HG03039 (cell line): ENCODE data around the gene CYB5A.

Source experiments
- ATAC-seq: cut with Tn5 transposase; IDR thresholded peaks from one replicate; pipeline ENCODE4 v1.9.1; 2021; ENCODE audit warnings: mild to moderate bottlenecking, moderate library complexity; ENCODE audit not compliant: unreplicated experiment

CYB5A gene

DNA sequence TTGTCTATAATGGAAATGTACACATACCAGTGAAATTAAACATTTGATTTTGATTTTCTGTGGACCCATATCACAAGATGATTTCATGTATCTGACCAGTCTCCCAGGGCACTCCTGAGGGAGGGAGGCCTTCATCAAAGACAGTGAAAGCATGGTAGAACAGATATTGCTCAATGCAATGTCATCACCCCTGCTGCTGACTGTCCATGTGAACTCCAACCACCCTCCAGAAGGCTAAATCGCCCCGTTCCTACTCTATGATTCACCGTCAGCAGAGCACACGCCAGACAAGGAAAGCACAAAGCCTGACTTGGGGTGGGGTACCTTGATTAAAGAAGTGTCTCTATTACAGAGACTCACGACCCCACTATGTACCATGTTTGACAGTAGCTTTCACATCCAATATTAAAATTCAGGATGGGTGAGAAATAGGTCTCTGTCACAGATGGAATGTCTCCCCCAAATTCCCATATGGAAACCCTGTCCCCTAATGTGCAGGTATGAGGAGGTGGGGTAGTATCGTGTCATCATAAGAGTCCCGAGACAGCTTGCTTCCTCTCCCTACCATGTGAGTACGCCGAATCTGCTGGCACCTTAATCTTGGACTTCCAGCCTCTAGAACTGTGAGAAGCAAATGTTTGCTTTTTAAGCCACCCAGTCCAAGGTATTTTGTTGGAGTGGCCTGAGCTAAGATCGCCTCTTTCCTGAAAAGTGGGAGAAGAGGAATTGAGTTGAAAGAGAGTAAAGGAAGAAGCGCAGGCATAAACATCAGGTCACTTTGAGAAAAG is 42.4 kb downstream of the CYB5A start:
- no peak for ATAC-seq

GRCh38 chr18:74248595-74248994 is 43.2 kb downstream of the CYB5A start:
- peak; percentile 56 for ATAC-seq

- ATAC-seq = no peak
Measured at GRCh38 chr18:74248189-74248588, 43.6 kb downstream of the CYB5A start.

DNA sequence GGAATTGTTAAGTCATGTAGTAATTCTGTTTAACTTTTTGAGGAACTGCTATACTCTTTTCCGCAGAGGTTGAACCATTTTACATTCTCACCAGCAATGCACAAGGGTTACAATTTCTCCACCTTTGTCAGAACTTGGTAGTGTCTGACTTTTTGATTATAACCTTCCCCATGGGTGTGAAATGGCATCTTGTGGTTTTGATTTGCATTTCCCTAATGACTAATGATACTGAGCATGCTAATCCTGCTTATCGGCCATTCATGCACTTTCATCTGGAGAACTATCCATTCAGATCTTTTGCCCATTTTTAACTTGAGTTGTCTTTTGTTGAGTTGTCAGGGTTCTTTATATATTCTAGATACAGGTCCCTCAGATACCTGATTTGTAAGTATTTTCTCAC is 47.2 kb downstream of the CYB5A start:
- no peak for ATAC-seq

GRCh38 chr18:74243127-74243526 is 48.6 kb downstream of the CYB5A start:
- ATAC-seq = no peak

DNA sequence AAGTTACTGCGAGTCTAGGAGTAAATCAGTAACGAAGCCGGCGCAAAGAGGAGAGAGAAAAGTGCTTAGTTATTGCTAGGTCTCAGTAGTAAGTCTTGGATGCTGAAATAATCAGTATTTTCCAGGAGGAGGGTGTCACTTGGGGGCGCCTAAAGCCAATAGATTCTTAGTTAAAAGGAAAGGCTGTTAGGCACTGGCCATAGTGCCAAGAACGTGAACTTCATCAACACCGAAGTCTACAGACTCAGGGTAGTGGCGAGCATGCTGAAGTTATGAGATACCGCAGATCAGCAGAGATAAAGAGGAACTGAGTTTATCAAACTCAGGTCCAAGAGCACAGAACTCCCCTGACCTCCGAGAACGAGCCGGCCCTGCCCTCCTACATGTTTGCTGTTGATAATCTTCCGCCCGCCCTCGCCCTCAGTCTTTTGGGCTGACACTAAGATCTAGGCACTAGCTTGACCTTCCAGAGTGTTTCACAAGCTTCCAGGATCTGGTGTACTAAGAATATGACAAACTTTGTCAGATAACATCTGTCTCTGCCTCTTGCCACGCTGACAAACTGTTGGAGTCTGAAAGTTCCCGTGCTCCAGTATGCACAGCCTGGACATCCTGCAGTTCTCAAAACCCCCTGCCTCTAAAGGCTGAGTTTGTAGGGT is 49.2 kb downstream of the CYB5A start:
- ATAC-seq = no peak

DNA sequence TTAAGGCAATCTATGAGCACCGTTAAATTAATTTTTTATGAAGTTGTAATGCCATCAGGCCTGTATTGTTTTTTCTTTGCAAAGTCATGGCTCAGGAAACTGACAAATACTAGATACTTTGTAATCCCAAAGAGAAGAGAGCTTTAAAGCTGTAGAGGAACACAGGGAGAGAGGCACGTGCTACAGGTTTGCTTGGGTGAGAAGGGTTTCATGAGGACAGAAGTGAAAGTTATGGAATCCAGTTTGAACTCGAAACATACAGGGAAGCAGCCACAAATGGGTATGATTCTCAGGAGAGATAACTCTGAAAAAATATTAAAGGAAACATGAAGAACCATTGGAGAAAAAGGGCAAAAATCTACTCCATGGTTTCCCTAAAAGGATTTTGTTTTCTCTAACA is 49.8 kb downstream of the CYB5A start:
- ATAC-seq = no peak

DNA sequence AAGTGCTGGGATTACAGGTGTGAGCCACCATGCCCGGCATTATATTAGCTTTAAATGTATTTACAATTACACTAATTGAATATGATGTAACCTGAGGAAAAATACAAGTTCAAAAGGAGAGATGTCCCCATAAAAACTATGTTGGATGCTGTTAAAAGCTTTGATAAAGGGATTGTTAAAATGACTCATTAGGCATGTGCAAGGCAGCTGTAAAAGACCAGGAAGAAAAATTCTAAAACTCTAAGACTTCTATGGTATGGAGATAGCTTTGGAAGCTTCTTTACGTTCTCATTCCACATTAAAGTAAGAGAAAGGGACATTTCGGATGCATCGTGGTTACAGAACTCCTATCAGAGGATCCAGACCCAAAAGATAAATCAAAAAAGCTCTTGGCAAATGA is 50.3 kb downstream of the CYB5A start:
- no peak for ATAC-seq

GRCh38 chr18:74239567-74239966 is 52.2 kb downstream of the CYB5A start:
- ATAC-seq = no peak

DNA sequence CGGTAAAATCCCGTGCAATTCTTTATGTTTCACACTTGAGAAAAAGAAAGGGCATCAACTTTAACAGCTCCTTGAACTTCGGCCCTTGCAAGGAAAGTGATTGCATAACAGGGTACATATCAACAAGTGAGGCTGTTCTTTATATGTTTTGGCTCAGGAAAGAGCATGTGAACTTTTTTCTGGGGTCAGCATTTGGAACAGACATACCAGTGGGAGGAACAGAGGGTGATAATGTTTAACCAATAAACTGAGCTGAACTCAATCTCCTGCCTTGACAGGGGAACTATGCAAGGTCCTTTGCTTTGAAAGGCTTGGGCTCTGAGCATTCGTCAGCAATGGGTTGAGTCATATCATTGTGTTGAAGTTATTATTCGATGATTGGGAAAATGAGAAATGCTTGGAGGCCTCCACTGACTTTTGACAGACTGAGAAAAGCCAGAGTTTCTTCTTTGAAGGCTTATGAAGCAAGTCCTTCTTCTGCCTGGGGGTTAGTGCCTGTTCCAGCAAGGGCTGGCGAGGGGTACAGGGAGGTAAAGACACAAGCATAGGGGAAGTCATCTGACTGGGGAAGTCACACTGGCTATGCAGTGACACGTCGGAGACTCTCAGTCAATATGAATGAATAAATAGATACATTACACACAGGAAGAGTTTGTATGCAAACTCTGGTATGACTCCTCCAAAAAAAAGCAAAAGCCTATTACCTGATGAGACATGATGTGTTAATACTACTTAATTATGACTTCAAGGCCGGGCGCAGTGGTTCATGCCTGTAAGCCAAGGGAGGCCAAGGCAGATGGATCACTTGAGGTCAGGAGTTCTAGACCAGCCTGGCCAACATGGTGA is 57.2 kb downstream of the CYB5A start:
- no peak for ATAC-seq

DNA sequence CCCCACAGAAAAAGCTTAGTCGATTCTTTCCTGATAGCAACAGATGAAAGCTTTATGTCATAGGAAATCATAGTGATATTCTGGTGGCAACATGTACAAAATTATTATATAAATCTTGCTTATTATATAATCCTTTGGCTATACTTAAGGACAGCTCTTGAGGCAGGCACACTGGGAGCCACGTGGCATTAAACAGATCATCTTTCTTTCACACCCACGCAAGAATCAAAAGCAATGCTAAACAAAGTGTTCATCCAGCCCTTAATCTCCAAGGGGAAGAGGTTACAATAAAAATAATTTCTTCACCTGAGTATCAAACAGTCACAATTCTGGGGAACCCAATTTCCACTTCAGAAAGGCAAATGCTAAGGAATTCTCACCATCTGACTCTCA is 57.8 kb downstream of the CYB5A start:
- ATAC-seq = no peak

DNA sequence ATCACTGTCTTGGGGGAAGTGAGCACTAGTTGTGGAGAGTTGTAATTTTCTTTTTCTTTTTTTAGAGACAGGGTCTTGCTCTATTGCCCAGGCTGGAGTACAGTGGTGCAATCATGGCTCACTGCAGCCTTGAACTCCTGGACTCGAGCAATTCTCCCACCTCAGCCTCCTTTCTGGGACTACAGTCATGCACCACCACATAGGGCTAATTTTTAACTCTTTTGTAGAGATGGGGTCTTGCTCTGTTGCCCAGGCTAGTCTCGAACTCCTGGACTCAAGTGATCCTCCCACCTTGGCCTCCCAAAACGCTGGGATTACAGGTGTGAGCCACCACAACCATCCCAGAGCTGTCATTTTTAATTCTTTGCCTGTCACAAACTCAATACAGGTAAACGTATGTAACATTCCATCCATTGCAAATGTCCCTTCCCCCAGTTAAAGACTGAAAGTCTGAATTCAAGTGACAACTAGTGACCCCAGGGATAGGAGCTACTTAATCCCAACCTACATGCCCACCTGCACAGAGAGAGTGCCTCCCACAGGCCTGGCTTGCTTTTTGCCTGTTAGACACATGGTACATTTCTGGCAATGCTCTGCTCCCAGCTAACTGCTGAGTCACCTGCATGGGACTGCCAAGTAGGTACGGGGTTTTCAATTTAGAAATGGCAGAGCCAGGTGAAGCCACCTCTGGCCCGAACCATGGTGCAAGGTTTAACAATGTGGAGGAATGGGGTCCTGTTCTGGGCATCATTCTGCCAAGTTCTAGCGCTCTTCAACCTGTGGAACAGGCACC is 60.6 kb downstream of the CYB5A start:
- no peak for ATAC-seq

DNA sequence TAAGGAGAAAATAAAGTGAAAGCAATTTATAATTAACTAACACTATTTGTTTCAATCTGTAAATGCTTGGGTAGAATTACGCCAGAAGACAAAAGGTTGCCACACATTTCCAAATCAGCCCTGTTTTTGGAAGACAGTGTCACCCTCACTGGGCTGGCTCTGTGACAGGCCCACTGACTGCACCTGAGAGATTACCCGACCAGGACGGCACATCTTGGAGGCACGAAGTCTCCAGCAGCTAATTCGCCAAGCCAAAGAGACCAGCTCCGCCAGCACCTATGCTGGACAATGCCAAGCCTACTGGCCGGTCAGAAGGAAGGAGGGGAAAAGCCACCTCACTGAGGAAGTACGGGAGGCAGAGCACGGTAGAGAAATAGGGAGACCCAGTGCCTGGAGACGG is 61.9 kb downstream of the CYB5A start:
- no peak for ATAC-seq

DNA sequence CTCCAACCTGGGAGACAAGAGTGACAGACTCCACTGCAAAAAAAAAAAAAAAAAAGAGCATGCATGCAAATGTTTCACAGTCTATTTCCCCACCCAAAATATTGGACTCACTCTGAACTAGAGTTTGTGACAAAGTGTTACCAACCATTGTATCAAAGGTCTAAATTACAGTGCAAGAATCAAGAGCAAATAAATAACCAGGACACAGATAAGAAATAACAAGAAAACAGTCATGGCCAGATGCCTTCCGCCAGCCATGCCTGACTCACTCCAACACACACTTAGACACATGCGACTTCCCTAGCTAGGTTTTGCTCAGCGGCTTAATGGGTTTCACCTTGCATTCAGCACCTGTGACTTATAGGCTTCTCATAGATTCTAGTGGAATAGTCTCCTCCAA is 62.8 kb downstream of the CYB5A start:
- no peak for ATAC-seq

DNA sequence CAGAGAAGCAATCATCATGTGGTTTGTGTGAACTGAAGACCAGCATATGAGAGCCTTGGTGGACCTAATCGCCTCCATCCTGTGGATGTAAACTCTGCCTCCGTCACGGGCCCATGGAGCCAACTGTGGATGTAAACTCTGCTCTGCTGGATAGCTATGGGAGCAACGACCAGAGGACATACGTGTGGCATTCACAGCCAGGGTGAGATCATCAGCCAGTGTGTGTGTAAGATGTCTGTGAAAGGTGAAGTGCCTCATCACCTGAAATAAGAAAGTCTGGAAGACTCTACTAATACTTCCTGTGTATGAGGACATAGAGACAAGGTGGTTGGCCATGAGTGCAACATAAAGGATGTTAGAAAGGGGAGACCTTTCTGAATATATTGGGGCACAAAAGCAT is 63.5 kb downstream of the CYB5A start:
- ATAC-seq = no peak

DNA sequence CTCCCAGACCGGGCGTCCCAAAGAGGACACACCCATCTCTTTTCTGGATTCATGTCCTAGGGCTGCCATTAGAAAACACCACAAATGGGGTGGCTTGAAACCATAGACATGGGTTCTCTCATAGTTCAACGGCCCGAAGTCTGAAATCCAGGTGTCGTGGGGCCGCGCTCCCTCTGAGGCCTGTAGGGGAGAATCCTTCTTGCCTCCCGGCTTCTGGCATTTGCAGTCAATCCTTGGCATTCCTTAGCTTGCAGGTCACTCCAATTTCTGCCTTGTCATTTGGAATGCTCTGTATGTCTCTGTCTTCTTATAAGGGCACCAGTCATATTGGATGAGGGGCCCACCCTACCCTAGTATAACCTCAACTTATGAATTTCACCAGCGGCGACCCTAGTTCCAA is 65.1 kb downstream of the CYB5A start:
- no peak for ATAC-seq

DNA sequence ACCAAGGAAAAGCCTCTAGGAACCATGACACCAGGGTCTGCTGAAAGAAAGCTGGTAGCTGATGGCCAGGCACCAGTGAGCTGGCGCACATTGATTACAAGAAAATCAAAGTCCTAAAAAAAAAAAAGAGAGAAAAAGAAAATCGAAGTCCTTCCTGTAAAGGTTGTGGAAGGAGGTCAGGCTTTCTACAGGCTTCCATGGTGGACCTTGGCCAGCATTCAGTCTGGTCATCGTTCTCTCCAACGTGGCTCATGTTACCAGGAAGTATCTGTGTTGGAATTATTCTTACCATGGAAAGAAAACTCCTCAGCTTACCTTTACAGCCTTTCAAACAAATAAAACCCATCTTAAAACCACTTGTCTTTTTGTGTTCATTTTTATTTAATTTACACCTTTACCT is 65.6 kb downstream of the CYB5A start:
- no peak for ATAC-seq

- no peak for ATAC-seq
Measured at GRCh38 chr18:74225193-74225840, 66.4 kb downstream of the CYB5A start.

GRCh38 chr18:74222710-74223494 is 68.9 kb downstream of the CYB5A start:
- no peak for ATAC-seq

GRCh38 chr18:74221081-74221480 is 70.7 kb downstream of the CYB5A start:
- ATAC-seq = no peak
